ENCODE results near the gene DYRK1A.

- TF ChIP-seq POLR2AphosphoS5 (IDR thresholded peaks at IDR 0.05) (no peak), CTCF (IDR thresholded peaks at IDR 0.05) (no peak), EP300 (IDR thresholded peaks at IDR 0.05; ENCODE audit: low read depth) (no peak)
These were observed 17.8 kb downstream of the DYRK1A start for GRCh38 chr21:37384416-37384815.

All from transverse colon (tissue), 4 donors.